HG03108 (cell line): ENCODE results near the gene GRIN3A.
A peak's percentile ranks its signal among the peaks of the same experiment; 100 is the strongest.

Source experiments
- ATAC-seq: cut with Tn5 transposase; IDR thresholded peaks from one replicate; pipeline ENCODE4 v1.9.1; 2021; ENCODE audit warnings: moderate library complexity; ENCODE audit not compliant: unreplicated experiment

GRIN3A gene

GRCh38 chr9:101530076-101530711 lies 208.3 kb downstream of the GRIN3A start:
- ATAC-seq: peak; percentile 39

- ATAC-seq: no peak
Observed at GRCh38 chr9:101528015-101528414, 210.4 kb downstream of the GRIN3A start.

GRCh38 chr9:101527066-101527465 lies 211.4 kb downstream of the GRIN3A start:
- no peak for ATAC-seq

DNA sequence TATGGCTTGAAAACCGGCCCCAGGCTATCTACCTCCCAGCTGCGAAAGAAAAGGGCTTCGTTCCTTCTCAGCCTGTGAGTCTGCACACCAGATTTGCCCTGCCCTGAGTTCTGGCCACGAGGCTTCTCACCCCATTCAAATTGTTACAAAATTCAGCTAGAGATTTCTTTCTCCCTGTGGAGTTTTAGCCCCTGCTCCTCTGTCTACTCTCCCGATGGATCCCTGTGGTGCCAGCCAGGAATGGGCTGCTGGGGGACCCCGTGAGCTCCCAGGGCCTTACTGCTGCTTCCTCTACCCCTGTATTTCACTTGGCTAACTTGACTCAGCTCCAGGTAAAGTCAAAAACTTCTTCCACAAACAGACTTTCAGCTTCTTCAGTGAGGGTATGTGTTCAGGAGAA lies 214.1 kb downstream of the GRIN3A start:
- ATAC-seq: no peak
